M059J (cell line): Measurements from ENCODE around the gene TECTB. TPM values are rescaled to one million over a fixed set of nuclear protein-coding genes. Genes with fewer than 3 reads are reported as not detected.
A peak's percentile ranks its signal among the peaks of the same experiment; 100 is the strongest.

Experiments used
- DNase-seq: peaks from one replicate; pipeline ENCODE4 v3.0.0-alpha.2; 2012; ENCODE audit warnings: low read depth
- total RNA-seq: library from RNA; depleted of rRNA; stranded (reverse); fragments of >200 nt; shearing (Covaris generic); gene quantifications from 2 replicates; pipeline ENCODE4 v1.2.3, GENCODE V29; 2014

TECTB gene
- total RNA-seq, 1 experiment from 2014 or later: 0.15 TPM

DNA sequence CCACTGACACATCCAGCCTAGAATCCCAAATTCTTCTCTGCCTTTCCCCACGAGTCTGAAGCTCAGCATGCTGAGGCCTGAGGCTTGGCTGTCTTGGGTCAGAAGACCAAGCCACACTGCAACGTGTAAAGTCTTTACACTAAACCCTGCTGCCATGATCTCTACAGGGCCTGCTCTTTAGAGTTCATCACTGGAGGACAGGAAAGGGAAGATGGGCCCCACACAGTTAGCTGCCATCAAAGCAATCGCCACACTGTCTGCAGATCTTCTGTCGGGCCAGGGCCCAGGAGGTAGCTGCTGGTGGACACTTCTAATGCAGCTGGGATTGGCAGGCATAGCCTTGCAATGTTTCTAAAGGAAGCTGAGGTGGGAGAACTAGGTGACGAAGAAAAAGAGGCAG, 8.4 kb upstream of the TECTB start:
- DNase-seq: no peak

DNA sequence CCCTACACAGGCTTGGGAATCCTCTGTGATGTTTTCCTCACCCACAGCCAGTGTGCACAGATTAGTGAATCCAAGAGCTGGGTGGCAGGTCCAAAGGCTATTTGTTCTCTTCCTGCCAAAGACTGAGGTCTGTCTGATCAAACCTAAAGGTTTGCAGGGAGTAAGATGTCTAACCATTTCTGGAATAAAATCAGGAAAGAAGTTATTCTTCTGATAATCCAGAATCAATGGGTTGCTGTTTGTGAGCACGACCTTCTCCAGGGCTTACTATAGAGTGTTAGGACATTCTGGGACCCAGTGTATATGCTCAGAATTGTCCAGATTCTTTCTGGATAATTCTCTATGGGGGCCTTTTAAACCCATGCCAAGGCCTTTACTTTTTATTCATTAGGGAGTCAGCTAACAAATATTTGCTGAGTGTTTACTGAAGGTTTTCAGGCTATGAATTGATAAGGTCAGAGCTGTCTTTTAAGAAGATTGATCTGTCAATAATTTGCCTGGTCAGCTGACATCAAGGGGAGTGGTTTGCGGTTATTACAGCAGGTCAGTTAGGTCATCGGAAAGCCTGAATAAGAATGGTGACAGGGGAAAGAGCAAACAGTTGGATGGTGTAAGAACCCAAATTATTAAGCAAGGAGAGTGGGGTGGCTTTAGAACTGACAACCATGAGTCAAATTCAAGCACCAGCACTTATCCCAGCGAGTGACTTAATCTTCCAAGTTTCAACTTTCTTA, 7.5 kb upstream of the TECTB start:
- DNase-seq: no peak

DNA sequence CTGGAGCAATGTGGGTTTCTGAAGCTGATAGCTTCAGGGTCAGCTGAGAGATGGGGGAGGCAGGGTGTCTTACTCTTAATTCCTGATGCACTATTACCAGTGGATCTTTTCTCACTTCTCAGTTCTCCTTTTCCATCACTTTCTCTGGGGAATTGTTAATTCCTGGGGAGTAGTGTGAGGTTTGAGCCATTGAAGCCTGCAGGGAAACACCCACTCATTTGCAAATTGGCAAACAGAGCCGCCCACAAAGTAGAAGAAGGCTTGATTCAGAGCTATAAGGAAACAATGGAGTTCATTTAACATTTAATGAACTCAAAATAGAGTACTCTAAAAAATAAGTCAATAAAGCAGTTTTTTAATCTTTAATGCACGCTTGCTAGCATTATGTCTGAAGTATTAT, 4.3 kb upstream of the TECTB start:
- DNase-seq: no peak

DNA sequence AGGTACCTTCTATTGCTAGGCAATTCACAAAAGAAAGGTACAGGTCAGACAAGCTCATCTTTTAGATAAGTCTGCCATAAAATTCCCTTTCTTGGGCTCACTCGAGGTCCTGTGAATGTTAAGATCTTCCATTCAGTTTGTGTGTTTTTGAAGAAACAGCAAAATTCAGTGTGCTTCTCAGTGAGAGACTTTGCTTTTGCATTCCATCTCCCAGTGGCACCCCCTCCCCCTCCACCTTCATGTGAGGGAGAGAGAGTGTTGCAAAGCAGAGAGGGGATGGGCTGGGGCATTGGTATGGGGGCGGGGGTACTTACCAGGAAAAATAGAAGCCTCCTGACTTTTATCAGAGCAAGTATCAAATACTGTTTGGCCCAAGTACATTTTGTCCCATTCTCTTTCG, 3.8 kb upstream of the TECTB start:
- DNase-seq: no peak

DNA sequence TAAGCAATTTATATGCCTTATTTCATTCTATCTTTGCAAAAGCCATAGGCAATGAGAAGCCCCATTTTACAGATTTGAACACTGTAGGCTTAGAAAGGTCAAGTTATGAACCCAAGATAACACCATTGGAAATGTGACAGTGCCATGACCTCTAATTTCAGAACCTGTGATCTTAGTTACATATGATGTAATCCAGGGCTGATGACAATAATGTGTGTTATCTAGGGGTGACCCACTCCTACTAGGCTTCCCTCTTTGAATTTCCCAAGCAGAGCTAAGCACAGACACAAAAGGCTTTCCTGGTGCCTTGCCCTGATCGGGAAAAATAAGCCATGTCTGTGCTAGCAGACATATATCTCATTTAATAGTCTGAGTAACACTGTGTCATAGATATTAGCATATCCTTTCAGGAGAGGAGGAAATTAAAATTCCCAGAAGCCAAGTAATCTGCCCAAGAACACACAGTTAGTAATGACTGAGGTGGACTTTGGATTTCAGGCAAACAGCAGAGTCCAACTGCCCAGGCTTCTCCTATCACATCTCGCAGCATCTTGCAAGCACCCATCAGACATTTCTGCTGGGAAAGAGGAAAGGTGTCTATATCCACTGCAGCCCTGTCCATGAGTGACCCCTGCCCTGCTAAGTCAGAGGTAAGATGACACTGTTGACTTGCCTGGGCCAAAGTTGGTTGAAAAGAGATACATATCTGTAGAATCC, 2.8 kb upstream of the TECTB start:
- peak; percentile 36 for DNase-seq

DNA sequence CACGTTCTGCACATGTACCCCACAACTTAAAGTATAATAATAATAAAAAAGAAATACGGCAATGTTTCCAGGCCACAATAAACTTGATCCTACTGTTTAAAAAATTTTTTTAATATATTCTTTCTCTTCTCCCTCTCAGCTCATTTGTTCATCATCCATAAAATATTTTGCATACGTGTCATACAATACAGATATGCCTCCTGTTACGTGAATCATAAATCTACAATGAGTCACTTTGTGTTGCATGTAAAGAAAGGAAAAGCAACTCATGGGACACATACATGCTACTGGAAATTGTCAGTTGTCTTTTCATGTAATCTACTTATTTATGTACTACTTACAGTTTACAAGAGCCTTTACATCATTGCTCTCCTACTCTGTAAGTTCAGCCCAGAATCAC, 1.1 kb upstream of the TECTB start:
- no peak for DNase-seq

DNA sequence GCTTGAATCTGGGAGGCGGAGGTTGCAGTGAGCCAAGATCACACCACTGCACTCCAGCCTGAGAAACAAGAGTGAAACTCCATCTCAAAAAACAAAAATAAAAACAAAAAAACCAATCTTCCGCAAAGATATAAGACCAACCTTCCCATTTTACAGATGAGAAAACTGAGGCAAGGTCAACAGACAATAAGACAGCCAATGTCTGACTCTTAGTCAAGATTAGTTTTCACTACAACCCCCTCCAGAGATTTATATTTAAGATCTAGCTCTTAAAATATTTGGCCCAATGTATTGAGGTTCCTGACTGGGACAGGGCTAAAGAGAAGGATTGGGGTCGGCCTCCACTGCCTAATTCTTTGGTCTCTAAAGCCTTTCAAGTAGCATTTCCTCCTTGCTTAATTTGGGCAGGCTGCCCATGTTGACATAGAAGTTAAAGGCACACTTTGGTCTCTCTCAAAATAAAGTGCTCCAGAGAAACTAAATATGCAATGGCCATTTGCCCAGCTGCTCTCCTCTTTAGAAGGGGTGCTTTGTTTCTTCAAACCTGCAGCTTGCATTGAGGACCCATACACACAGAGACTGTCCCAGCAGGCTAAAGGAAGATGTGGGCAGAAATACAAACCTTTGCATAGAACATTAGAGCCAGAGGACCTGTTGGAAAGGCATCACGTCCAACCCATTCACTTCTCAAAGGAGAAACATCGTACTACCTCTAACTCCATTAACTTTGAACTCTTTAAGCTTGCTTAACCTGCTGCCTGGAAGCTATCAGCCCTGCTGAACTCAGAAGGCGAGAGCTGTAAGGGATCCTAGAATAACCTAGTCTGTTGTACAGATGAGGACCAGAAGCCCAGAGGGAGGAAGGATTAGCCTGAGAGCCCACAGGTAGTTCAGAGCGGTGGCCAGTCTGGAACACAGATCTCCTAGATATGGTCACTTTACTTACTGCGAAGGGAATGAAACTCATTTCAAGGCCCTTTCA, 3.9 kb downstream of the TECTB start:
- no peak for DNase-seq

DNA sequence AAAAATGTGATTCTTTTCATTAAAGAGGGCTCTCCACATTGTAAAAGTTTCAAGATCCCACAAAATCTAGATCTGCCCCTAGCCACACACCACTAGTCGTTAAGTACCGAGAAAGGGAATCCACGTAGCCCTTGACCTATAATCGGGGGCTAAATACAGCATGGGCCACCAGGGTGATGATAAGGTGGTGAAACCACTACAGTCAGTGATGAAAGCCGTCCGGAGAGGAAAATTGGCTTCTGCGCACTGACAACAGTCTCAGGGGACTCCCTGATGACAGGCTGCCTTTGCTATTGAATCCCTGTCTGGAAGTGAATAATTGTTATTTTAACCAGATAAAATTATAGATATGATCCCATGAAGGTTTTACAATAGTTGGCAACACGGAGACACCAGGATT, 4.6 kb downstream of the TECTB start:
- no peak for DNase-seq

DNA sequence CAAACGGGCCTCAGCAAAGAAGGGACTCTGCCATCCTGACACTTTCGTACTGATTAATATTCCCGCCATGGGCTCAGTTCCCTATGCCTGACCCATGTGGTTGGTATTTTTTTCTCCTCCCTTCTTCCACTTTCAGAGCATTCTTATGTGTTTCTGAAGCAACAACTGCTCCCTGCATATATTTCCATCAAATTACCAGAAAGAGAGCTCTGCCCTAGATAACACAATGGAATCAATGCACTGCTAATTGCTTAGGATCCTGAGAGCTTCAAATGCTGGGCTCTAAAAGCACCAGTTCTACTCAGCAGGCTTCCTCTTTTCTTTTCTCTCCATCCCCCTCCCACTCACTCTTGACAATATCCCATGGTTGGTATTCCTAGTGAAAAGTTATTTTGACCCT, 5.3 kb downstream of the TECTB start:
- DNase-seq: no peak

DNA sequence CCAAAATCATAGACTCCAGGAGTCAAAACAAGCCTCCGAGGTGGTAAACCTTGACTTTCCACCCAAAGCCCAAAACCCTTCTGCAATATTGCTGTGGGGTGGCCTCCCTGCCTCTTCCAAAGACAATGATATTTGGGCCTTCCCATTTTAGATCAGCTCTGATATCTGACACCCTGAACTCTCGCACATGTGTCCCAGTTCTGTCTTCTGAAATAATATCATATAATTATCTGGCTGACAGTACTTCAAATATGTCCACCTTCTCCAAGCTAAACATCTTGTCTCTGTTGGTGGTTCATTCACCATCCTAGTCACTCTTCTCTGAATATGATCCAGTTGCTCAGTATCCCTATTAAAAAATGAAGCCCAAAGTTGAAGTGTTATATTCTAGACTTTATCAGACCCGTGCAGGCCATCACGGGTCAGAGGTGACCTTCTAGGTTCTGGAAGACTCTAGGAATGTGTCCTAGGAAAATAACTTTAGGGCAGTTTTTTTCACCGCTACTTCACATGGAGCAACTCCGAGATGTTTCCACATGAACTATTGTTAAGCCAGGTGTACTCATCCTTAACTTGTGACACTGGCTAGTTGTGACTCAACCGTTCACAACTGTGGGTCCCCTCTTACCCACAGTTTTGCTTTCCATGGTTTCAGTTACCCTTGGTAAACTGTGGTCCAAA, 6.3 kb downstream of the TECTB start:
- DNase-seq: no peak

DNA sequence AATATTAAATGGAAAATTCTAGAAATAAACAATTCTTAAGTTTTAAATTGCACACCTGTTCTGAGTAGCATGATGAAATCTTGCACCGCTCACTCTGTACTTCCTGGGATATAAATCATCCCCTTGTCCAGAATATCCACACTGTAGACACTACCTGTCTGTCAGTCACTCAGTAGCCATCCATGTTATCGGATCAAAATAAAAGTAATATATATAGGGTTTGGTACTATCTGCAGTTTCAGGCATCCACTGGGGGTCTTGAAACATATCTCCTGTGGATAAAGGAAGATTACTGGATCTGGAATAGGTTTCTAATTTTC, 6.8 kb downstream of the TECTB start:
- DNase-seq: no peak

DNA sequence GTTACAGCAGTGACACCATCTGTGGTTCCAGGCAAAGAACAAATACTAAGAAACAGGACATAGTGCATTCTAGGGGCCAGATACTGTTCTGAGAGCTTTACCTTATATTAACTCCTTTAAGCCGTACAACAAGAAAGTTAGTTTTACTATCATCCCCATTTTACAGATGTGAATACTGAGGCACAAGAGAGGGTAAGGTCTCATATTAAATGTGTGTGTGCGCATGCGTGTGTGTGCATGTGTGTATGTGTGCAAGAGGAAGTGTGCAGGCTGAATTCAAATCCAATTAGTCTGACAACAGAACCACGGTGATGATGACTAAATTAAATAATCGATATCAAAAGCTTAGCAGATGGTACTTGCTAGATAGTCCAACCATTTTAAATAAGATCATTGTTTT, 11.0 kb downstream of the TECTB start:
- no peak for DNase-seq

DNA sequence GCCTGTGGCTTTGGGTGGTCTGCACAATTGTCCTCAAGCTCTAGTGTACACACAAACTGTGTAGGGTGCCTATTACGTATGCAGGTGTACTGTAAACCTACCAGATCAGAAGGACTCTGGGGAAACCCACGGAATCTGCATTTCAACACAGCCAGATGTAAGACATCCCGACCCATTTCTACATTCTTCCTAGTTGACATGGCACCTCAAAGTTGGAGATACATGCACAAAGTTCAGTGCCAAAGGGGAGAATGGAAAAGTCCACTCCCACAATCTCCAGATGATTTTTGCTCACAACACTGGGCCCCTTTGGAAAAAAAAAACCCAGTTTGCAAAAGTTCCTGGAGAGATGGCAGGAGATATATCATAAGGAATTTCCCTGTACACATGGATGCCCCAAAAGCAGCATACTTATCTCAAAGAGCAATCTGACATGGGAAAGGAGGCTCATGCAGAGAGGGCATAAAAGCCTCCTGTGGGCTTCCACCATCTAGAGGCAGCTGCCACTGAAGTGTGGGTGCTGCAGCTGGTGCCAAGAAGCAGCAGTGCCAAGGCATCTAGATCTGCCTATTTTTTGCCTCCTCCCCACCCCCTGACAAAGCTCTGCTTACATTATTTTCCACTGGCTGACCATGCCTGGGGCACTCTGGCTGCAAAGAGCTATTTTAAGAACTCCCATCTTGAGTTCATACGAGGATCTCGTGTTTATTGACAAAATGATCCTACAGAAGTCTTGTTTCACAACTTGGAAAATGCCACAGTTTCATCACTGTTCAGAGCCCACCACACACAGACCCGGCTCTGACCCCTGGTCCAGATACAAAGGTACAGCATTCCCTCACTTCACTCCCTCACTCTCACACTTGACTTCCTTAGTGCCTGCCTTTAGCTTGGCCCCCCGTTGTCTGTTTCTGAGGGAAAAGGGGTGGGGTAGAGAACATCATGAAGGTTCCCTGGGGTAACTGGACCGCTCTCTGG, 12.9 kb downstream of the TECTB start:
- peak; percentile 85 for DNase-seq

DNA sequence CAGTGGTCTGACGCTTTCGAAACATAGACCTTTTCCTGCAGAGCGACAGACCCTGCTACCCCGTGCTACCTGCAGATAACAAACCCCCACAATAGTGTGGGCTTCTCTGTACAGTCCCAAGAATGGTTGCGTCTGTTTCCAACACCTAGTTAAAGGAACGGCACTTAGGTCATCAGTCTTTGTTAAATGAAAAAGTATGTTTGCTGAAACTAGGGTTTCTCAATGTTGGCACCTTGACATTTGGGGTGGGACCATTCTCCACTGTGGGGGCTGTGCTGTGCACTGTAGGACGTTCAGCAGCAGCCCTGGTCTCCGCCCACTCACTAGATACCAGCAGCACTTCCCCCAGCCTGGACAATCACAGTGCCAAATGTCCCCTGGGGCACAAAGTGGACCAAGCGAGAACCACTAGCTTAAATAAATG, 13.7 kb downstream of the TECTB start:
- DNase-seq: no peak

DNA sequence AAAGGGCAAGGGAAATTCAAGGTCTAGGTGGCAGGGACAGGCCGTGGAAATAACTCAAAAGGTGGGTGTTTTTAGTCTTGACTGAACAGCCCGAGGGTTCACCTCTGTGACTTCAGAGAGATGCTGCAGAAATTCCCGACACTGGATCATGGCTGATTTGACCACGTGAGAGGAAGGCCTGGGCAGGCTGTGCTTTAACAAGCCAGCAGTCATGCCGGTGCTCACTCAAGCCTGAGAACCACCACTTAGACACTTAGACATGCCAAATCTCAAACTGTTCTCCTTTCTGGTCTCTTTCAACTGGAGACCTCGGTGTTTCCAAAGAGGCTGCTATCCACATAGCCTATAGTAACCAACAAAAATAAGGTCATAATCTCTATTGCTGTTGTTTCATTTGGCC, 15.4 kb downstream of the TECTB start:
- no peak for DNase-seq

DNA sequence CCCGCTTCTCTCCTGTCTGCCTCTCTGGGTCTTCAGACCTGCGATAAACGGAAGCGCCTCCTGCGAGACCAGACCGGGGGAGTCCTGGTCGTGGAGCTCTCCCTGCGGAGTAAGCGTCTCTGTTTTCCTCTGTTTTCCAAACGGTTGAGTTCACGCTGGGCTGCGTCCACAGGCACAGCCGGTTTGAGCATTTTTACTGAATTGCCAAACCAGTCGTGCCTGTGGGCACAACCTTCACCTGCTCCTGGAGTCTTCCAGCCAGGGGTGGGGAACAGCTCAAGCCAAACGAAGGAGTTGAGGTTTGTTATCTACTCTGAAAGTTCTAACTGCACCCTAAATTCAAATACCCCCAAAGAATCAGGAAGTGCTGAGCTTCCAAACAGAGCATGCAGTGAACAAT, 16.3 kb downstream of the TECTB start:
- DNase-seq: no peak

DNA sequence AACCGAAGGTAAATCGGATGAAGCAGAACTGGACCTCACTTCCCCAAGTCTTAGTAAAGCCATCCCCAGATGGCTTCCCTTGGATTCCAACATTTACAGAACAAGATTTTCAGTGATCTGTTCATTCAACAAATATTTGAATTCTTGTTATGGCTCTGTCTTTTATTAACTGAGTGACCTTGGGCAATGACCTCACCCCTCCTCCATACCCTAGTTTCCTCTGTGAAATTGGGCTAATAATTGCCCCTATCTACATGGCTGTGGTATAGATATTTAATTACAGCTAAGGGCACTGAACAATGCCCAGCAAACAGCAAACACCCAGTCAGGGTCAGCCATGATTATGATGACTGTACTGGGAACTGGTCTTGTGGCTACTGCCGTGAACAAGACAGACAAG, 19.1 kb downstream of the TECTB start:
- DNase-seq: no peak

DNA sequence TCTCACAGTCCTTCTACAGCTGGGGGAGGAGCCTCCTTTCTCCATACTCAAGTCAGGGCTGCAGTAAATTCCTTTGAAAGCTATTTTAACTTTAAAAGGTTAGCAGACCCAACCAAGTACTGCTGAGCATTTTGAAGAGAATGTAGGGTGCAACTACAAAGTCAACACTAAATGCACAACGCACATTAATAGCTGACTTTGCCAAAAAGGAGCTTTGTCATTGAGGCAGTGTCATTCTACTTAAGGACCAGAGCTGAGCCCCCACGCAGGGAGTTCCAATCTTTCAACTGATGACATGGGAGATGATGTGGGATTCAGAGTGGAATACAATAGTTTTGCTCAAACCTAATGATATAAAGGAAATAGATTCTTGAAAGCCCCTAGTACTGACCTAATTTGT, 20.3 kb downstream of the TECTB start:
- no peak for DNase-seq

DNA sequence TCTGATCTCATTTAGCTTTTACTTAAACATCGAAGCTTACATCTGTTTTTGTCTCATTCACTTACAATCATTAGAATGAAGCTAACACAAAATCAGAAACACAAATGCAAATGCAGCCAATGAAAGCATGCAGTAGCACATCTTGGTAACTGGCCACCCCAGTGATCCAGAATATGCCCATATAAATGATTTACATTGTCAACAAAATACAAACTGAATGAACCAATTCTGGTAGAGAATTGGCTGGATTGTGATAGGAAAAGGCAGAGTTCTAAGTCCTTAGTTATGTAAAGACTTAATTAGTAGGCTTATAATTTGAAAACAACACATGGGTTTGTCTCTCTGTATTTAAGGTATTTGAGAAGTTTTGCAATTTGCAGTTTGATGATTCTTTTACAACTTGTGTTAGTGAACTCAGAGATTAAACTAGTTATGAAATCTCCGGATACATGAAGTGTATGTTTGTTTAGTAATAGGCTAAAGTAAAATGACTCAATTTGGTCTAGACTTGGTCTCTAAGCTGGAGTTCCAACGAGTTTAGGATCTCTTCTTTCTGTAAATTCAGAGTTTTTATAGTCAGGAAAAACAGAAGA, 21.2 kb downstream of the TECTB start:
- no peak for DNase-seq

DNA sequence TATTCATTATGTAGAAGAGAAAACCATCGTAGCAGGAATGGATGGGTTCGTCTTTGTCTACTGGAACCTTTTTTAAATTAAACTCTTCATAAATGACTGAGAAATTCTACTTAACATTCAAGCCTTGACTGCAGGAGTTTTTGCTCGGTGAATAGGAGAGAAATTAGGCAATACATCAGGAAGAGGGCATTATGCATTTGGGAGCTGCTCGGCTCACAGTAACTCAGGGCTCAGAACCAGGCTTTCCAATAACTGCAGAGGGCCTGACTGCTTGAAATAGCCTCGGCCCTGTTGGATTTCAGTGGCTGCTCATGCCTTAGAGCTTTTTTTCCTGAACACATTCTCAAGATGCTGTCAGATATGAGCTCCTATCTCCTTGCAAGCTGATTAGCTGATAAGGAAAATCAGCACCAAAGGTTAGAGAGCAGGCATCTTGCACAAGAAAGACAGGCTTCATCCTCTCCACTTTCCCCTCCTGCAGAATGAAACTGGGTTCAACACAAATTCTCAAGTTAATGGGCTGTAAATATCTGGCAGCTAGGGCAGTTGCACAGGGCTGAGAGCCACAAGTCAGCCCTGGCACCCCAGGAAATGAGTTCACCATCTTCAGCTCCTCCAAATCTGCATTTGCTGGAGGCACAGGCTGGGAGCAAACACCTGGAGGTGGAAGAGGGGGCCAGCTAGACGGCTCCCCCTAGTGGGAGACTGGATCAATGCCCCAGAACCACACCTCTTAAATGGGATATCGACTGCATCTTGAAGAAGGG, 24.3 kb downstream of the TECTB start:
- peak; percentile 83 for DNase-seq
